Measurements from ENCODE around the gene DACH1.

The DACH1 gene

DNA sequence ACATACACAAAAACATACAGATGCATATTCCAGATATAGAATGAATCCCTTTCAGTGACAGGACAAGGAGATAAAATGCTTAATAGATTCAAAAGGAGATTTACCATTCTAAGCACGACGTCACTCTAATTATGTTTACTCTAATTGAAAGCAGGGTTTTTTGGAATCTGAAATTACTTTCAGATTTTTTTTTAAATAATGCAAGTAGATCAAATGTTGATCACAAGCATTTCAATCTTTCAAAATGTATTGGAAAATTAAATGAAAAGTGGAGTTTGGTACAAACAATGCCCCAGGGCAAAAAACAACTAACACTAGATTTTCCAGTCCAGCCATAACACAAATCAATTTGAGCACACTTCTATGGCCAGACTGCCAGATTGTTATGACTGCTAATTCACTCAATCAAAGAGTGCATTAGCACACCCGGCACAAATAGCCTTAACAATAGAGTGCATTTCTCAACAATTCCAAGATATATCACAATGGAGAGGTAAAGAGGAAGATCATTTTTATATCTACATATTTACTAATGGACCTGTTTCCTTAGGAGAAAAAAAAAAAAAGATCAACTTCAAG lies 4.3 kb upstream of the DACH1 start:
- POLR2A ChIA-PET = no interaction called here
- CTCF ChIA-PET = interaction anchor here (0.6 kb wide), 1 partner anchor 256 kb away, joined by 3 read pairs; no protein-coding TSS in a partner anchor

DNA sequence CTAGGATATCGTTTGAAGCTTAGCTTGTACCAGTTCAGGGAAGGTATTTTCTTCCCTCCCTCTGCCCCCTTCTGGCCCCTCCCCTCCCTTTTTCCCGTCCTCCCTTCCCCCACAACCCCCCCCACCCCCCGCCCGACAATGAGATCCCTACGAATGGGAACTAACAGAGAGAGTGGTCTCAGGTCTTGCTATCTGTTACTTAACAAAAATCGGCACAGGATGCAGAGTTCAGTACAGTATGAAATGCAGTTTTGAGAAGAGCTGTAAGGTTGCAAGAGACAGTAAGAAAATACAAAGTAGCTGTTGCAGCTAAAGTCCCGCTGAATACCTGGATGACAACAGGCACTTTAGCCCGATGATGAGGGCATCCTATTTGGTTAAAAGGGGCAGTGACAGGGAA lies 3.1 kb upstream of the DACH1 start:
- peaks cover 5% of the 10 kb centered on the region; the same call in 1 of the 2 replicates for H3K4me1 ChIP-seq (ENCODE audit: control insufficient read depth, insufficient read depth, low read length)
- CTCF ChIA-PET = interaction anchor here (0.9 kb wide), 1 partner anchor 9 kb away, joined by 3 read pairs; no protein-coding TSS in a partner anchor
- POLR2A ChIA-PET = no interaction called here

More for the DNA sequence above, 4.3 kb upstream of the DACH1 start:
- no peak overlapping the region for H3K4me3 ChIP-seq (ENCODE audit: low read depth, low read length)
- no peaks in the 10 kb centered on the region for H3K36me3 ChIP-seq (ENCODE audit: control insufficient read depth in 2 of 2, insufficient read depth in 1 of 2, low read length in 2 of 2)
- peaks cover 5% of the 10 kb centered on the region; the same call in 1 of the 2 replicates for H3K4me1 ChIP-seq (ENCODE audit: control insufficient read depth, insufficient read depth, low read length)
- no peak overlapping the region for H3K27ac ChIP-seq (ENCODE audit: extremely low read depth, low read depth, low read length)
- TF ChIP-seq, protein P1, sequence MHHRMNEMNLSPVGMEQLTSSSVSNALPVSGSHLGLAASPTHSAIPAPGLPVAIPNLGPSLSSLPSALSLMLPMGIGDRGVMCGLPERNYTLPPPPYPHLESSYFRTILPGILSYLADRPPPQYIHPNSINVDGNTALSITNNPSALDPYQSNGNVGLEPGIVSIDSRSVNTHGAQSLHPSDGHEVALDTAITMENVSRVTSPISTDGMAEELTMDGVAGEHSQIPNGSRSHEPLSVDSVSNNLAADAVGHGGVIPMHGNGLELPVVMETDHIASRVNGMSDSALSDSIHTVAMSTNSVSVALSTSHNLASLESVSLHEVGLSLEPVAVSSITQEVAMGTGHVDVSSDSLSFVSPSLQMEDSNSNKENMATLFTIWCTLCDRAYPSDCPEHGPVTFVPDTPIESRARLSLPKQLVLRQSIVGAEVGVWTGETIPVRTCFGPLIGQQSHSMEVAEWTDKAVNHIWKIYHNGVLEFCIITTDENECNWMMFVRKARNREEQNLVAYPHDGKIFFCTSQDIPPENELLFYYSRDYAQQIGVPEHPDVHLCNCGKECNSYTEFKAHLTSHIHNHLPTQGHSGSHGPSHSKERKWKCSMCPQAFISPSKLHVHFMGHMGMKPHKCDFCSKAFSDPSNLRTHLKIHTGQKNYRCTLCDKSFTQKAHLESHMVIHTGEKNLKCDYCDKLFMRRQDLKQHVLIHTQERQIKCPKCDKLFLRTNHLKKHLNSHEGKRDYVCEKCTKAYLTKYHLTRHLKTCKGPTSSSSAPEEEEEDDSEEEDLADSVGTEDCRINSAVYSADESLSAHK (tag by site-specific recombination; IDR thresholded peaks at IDR 0.05) = 0 out of 2 replicates have a peak, but pooled peaks have one; percentile 28
- TF ChIP-seq, protein P2, sequence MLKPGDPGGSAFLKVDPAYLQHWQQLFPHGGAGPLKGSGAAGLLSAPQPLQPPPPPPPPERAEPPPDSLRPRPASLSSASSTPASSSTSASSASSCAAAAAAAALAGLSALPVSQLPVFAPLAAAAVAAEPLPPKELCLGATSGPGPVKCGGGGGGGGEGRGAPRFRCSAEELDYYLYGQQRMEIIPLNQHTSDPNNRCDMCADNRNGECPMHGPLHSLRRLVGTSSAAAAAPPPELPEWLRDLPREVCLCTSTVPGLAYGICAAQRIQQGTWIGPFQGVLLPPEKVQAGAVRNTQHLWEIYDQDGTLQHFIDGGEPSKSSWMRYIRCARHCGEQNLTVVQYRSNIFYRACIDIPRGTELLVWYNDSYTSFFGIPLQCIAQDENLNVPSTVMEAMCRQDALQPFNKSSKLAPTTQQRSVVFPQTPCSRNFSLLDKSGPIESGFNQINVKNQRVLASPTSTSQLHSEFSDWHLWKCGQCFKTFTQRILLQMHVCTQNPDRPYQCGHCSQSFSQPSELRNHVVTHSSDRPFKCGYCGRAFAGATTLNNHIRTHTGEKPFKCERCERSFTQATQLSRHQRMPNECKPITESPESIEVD (tag by site-specific recombination; IDR thresholded peaks at IDR 0.05) = peak; percentile 72
- no peak for TF ChIP-seq ZNF23 (tag by site-specific recombination; IDR thresholded peaks at IDR 0.05; ENCODE audit: borderline replicate concordance)
- no peak for TF ChIP-seq ZBTB21 (tag by site-specific recombination; IDR thresholded peaks at IDR 0.05)
- peak; percentile 49 for TF ChIP-seq FEZF1 (tag by site-specific recombination; IDR thresholded peaks at IDR 0.05)
- TF ChIP-seq, protein P3, sequence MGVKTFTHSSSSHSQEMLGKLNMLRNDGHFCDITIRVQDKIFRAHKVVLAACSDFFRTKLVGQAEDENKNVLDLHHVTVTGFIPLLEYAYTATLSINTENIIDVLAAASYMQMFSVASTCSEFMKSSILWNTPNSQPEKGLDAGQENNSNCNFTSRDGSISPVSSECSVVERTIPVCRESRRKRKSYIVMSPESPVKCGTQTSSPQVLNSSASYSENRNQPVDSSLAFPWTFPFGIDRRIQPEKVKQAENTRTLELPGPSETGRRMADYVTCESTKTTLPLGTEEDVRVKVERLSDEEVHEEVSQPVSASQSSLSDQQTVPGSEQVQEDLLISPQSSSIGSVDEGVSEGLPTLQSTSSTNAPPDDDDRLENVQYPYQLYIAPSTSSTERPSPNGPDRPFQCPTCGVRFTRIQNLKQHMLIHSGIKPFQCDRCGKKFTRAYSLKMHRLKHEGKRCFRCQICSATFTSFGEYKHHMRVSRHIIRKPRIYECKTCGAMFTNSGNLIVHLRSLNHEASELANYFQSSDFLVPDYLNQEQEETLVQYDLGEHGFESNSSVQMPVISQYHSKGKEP (tag by site-specific recombination; IDR thresholded peaks at IDR 0.05) = peak; percentile 23; the same call in 1 of the 2 replicates
- TF ChIP-seq GFI1B (tag by site-specific recombination; IDR thresholded peaks at IDR 0.05) = 0 out of 2 replicates have a peak, but pooled peaks have one; percentile 26
- H3K9me3 ChIP-seq (ENCODE audit: control insufficient read depth, insufficient read depth, low read depth, low read length) = no peaks in the 10 kb centered on the region

More for the DNA sequence above, 3.1 kb upstream of the DACH1 start:
- Histone ChIP-seq H3K36me3 (ENCODE audit: control insufficient read depth in 2 of 2, insufficient read depth in 1 of 2, low read length in 2 of 2) (no peaks in the 10 kb centered on the region), H3K27ac (ENCODE audit: extremely low read depth, low read depth, low read length) (no peak overlapping the region), H3K9me3 (ENCODE audit: control insufficient read depth, insufficient read depth, low read depth, low read length) (no peaks in the 10 kb centered on the region), H3K4me3 (ENCODE audit: low read depth, low read length) (no peak overlapping the region)
- TF ChIP-seq, protein P4, sequence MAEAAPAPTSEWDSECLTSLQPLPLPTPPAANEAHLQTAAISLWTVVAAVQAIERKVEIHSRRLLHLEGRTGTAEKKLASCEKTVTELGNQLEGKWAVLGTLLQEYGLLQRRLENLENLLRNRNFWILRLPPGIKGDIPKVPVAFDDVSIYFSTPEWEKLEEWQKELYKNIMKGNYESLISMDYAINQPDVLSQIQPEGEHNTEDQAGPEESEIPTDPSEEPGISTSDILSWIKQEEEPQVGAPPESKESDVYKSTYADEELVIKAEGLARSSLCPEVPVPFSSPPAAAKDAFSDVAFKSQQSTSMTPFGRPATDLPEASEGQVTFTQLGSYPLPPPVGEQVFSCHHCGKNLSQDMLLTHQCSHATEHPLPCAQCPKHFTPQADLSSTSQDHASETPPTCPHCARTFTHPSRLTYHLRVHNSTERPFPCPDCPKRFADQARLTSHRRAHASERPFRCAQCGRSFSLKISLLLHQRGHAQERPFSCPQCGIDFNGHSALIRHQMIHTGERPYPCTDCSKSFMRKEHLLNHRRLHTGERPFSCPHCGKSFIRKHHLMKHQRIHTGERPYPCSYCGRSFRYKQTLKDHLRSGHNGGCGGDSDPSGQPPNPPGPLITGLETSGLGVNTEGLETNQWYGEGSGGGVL (tag by site-specific recombination; IDR thresholded peaks at IDR 0.05) = 0 out of 2 replicates have a peak, but pooled peaks have one; percentile 21
- TF ChIP-seq ZNF202 (tag by site-specific recombination; IDR thresholded peaks at IDR 0.05; ENCODE audit: borderline replicate concordance) = no peak
- TF ChIP-seq ZNF341 (tag by site-specific recombination; IDR thresholded peaks at IDR 0.05; ENCODE audit: low read depth) = peak; percentile 27; the same call in 1 of the 2 replicates
- TF ChIP-seq, protein P5, sequence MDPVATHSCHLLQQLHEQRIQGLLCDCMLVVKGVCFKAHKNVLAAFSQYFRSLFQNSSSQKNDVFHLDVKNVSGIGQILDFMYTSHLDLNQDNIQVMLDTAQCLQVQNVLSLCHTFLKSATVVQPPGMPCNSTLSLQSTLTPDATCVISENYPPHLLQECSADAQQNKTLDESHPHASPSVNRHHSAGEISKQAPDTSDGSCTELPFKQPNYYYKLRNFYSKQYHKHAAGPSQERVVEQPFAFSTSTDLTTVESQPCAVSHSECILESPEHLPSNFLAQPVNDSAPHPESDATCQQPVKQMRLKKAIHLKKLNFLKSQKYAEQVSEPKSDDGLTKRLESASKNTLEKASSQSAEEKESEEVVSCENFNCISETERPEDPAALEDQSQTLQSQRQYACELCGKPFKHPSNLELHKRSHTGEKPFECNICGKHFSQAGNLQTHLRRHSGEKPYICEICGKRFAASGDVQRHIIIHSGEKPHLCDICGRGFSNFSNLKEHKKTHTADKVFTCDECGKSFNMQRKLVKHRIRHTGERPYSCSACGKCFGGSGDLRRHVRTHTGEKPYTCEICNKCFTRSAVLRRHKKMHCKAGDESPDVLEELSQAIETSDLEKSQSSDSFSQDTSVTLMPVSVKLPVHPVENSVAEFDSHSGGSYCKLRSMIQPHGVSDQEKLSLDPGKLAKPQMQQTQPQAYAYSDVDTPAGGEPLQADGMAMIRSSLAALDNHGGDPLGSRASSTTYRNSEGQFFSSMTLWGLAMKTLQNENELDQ (tag by site-specific recombination; IDR thresholded peaks at IDR 0.05; ENCODE audit: low read depth) = no peak
- TF ChIP-seq KLF8 (tag by site-specific recombination; IDR thresholded peaks at IDR 0.05) = no peak
- no peak for TF ChIP-seq ZNF830 (tag by site-specific recombination; IDR thresholded peaks at IDR 0.05; ENCODE audit: low read depth)
- TF ChIP-seq ZNF138 (tag by site-specific recombination; IDR thresholded peaks at IDR 0.05; ENCODE audit: borderline replicate concordance) = no peak
